Upper lobe of left lung (tissue), 6 donors: ENCODE results near the gene CTNNB1. TPM values are rescaled to one million over a fixed set of nuclear protein-coding genes. Genes with fewer than 3 reads are reported as not detected.

Experiments used
- ATAC-seq, 2 donors: fragments of 200-7000 bp; cut with Tn5 transposase; one replicate each; pipeline ENCODE4 v1.9.1; 2022; ENCODE audit warnings: mild to moderate bottlenecking in 2 of 2, moderate library complexity in 2 of 2; ENCODE audit not compliant: low FRiP score in 2 of 2
- DNase-seq, 2 donors: peaks; one replicate each; pipeline ENCODE4 v3.0.0-alpha.2; 2019 to 2020
- H3K27ac ChIP-seq, 4 donors: fragments of 200-600 bp; sonication (generic); one replicate each; pipeline ENCODE4 v1.5.1; 2016 to 2019
- H3K27me3 ChIP-seq, 4 donors: fragments of 200-600 bp; sonication (generic); one replicate each; pipeline ENCODE4 v1.5.1; 2017 to 2019
- H3K36me3 ChIP-seq, 4 donors: fragments of 200-600 bp; sonication (generic); one replicate each; pipeline ENCODE4 v1.5.1; 2016 to 2019
- H3K4me1 ChIP-seq, 4 donors: fragments of 200-600 bp; sonication (generic); one replicate each; pipeline ENCODE4 v1.5.1; 2018 to 2019
- H3K4me3 ChIP-seq, 4 donors: fragments of 200-600 bp; sonication (generic); one replicate each; pipeline ENCODE4 v1.5.1; 2017 to 2019; ENCODE audit warnings: mild to moderate bottlenecking in 2 of 4, moderate library complexity in 1 of 4
- H3K9me3 ChIP-seq, 4 donors: fragments of 200-600 bp; sonication (generic); one replicate each; pipeline ENCODE4 v1.5.1; 2018 to 2019
- EP300 ChIP-seq, 4 donors: sonication (generic); formaldehyde crosslinking; IDR thresholded peaks; one replicate each; pipeline ENCODE4 v1.5.1; 2017; ENCODE audit warnings: antibody characterized with exemption in 4 of 4, control low read depth in 2 of 4
- POLR2A ChIP-seq, 4 donors: fragments of 450-650 bp; IDR thresholded peaks; one replicate each; pipeline ENCODE4 v1.5.1; 2016 to 2017; ENCODE audit warnings: antibody characterized with exemption in 4 of 4, mild to moderate bottlenecking in 2 of 4
- POLR2AphosphoS5 ChIP-seq, 2 donors: sonication (generic); formaldehyde crosslinking; IDR thresholded peaks; one replicate each; pipeline ENCODE4 v1.5.1; 2017; ENCODE audit warnings: antibody characterized with exemption in 2 of 2
- WGBS, 2 donors: methylation state at CpG; one replicate each; pipeline ENCODE4 v1.1.5; 2017 to 2018; 5-methylcytosine and 5-hydroxymethylcytosine counted together
- total RNA-seq, 6 donors: library from RNA; depleted of rRNA in 4 of 6; stranded (reverse); fragments of >200 nt in 4 of 6; gene quantifications; one replicate each; pipeline versions ENCODE4 v1.1.0 to v1.2.1, GENCODE V29; 2016 to 2021
- TF ChIP-seq, protein P1 (sequence below), 6 experiments: fragments of 450-650 bp in 4 of 6; fragments of 200-600 bp in 2 of 6; sonication (generic) in 2 of 6; IDR thresholded peaks; one replicate each; pipeline ENCODE4 v1.5.1; 2016 to 2019; ENCODE audit warnings: antibody characterized with exemption in 6 of 6
- donor health status: DM: no; HTN: no; CAD: no; lungs with moderate emphysema.
- donor health status: DM: no; HTN: yes; CAD: no; lungs with severe emphysema.

Gene CTNNB1
- total RNA-seq, 6 donors from 2014 or later: 332 to 776 (median 412) TPM

DNA sequence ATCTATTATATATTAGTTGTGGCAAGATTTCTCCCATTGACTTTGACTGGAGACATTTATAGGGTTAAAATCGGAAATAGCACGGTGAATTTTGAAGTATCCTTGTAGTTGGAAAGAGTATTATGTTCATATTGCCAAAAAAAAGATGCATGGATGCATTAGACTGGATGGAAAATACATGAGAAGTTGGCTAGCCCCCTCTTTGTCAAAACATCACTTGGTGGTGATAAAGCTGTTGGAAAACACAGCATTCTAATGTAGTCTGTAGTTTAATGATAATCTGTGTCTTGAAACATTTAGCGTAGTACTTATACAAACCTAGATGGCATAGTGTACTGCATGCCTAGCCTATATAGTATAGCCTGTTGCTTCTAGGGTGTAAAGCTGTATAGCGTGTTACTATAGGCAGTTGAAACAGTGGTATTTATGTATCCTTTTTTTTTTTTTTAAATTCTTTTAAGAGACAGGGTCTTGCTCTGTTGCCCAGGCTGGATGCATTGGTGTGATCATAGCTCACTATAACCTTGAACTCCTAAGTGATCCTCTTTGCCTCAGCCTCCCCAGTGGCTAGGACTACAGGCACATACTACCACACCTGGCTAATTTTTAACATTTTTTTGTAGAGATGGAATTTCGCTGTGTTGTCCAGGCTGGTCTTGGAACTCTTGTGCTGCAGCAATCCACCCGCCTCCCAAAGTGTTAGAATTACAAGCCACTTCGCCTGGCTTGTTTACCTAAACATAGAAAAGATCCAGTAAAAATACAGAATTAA is 21.8 kb downstream of the CTNNB1 start:
- 65 to 68% methylated on average over 7 of the region's 7 CpGs for WGBS, 2 donors
- H3K9me3 ChIP-seq: no peaks in the 10 kb centered on the region
- H3K4me3 ChIP-seq: no peak overlapping the region
- H3K4me1 ChIP-seq: peaks cover 36 to 80% (median 62%) of the 10 kb centered on the region in 4 donors
- TF ChIP-seq POLR2AphosphoS5 (IDR thresholded peaks at IDR 0.05) (no peak), POLR2A (IDR thresholded peaks at IDR 0.05) (no peak), EP300 (IDR thresholded peaks at IDR 0.05) (no peak)
- TF ChIP-seq, protein P1, sequence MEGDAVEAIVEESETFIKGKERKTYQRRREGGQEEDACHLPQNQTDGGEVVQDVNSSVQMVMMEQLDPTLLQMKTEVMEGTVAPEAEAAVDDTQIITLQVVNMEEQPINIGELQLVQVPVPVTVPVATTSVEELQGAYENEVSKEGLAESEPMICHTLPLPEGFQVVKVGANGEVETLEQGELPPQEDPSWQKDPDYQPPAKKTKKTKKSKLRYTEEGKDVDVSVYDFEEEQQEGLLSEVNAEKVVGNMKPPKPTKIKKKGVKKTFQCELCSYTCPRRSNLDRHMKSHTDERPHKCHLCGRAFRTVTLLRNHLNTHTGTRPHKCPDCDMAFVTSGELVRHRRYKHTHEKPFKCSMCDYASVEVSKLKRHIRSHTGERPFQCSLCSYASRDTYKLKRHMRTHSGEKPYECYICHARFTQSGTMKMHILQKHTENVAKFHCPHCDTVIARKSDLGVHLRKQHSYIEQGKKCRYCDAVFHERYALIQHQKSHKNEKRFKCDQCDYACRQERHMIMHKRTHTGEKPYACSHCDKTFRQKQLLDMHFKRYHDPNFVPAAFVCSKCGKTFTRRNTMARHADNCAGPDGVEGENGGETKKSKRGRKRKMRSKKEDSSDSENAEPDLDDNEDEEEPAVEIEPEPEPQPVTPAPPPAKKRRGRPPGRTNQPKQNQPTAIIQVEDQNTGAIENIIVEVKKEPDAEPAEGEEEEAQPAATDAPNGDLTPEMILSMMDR (IDR thresholded peaks at IDR 0.05): no peak
- no peaks in the 10 kb centered on the region for H3K27me3 ChIP-seq
- no peak for DNase-seq
- peaks cover 17 to 22% (median 21%) of the 10 kb centered on the region in 4 donors for H3K36me3 ChIP-seq
- H3K27ac ChIP-seq: no peak overlapping the region
- ATAC-seq: no peak

DNA sequence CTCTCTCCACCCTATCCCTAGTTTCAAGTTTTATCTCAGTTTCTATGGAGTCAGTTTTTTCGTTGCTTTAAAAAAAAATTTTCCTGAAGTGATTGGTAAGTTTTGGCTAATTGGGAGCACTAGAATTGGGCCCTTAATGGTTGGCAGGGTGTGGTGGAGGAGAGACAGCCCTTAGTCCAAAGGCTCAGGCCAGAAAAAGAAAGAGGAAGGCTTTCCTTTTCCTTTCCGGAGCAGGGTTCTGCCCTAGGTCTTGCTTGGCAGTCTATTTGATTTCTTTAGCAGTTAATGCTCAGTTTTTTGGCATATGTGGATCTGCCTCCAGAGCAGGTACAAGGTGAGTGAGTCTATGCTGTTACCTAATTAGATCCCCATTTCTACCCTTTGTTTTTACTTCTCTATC is 22.7 kb downstream of the CTNNB1 start:
- Histone ChIP-seq H3K27ac (peak overlapping the region in 1 of 4 donors; percentile 15), H3K27me3 (no peaks in the 10 kb centered on the region), H3K4me3 (no peak overlapping the region), H3K9me3 (no peaks in the 10 kb centered on the region), H3K36me3 (peaks cover 25 to 31% (median 30%) of the 10 kb centered on the region in 4 donors), H3K4me1 (peaks cover 35 to 71% (median 55%) of the 10 kb centered on the region in 4 donors)
- 40% methylated on average over 2 of the region's 2 CpGs for WGBS, 2 donors
- TF ChIP-seq POLR2AphosphoS5 (IDR thresholded peaks at IDR 0.05) (no peak), EP300 (IDR thresholded peaks at IDR 0.05) (no peak), POLR2A (IDR thresholded peaks at IDR 0.05) (no peak)
- TF ChIP-seq, protein P1 (IDR thresholded peaks at IDR 0.05): no peak
- DNase-seq (no peak), ATAC-seq (no peak)

DNA sequence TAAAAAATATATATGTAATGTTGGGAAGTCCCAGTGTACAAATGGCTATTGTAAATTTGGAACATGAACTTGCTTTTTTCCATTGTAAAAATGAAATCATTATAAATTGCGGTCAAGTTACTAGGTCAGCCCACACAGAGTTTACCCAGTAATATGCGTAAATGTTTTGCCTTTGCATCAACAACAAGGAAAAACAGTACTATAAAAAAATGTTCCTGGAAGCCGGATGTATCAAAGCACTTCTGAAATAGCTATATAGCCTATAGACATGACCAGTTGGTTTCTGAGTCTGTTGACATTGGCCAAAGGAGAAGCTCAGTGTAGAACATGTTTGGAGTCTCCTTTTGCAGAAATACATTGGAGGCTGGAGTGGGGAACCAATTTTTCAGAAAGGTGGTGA is 23.2 kb downstream of the CTNNB1 start:
- Histone ChIP-seq H3K4me1 (peaks cover 34 to 66% (median 53%) of the 10 kb centered on the region in 4 donors), H3K4me3 (no peak overlapping the region), H3K9me3 (no peaks in the 10 kb centered on the region), H3K27me3 (no peaks in the 10 kb centered on the region), H3K36me3 (peaks cover 26 to 36% (median 35%) of the 10 kb centered on the region in 4 donors), H3K27ac (no peak overlapping the region)
- ATAC-seq (no peak), DNase-seq (no peak)
- TF ChIP-seq POLR2AphosphoS5 (IDR thresholded peaks at IDR 0.05) (no peak), POLR2A (IDR thresholded peaks at IDR 0.05) (no peak), EP300 (IDR thresholded peaks at IDR 0.05) (no peak)
- TF ChIP-seq, protein P1 (IDR thresholded peaks at IDR 0.05): no peak
- WGBS, 2 donors: 64 to 75% methylated on average over 3 of the region's 3 CpGs

DNA sequence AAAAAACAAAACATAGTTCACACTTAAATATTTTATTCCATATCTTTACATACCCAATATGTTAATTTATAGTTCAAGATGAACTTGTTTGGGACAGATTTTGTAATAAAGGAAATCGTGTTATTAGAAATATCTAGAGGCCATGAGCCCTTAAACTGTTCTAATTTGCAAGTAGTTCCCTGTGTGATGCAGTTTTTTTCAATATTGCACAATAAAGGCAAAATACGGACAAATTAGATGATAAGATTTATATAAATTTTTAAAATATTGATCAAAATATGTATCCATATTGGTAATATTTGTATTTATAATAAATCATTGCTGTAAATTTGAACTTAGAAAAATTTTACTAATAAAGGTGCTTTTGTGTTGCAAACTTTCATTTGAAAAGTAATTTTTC is 23.8 kb downstream of the CTNNB1 start:
- Histone ChIP-seq H3K9me3 (no peaks in the 10 kb centered on the region), H3K4me1 (peaks cover 31 to 63% (median 54%) of the 10 kb centered on the region in 4 donors), H3K4me3 (no peak overlapping the region), H3K36me3 (peaks cover 26 to 42% (median 38%) of the 10 kb centered on the region in 4 donors), H3K27me3 (no peaks in the 10 kb centered on the region), H3K27ac (no peak overlapping the region)
- DNase-seq (no peak), ATAC-seq (no peak)
- WGBS, 2 donors: 48 to 59% methylated on average over 2 of the region's 2 CpGs
- TF ChIP-seq EP300 (IDR thresholded peaks at IDR 0.05) (no peak), POLR2A (IDR thresholded peaks at IDR 0.05) (no peak), POLR2AphosphoS5 (IDR thresholded peaks at IDR 0.05) (no peak)
- TF ChIP-seq, protein P1 (IDR thresholded peaks at IDR 0.05): no peak
